Thoracic aorta (tissue), 2 donors: ENCODE results near the gene CT45A3. TPM values are rescaled to one million over a fixed set of nuclear protein-coding genes. Genes with fewer than 3 reads are reported as not detected.
"Not testable (repeated sequence)": the region's sequence is repeated elsewhere in the genome, so short reads cannot be mapped to it uniquely, and the experiment has no call there.

Source experiments
- ATAC-seq: fragments of 150-250 bp; one replicate; pipeline ENCODE4 v1.8.0; 2017; ENCODE audit warnings: low read depth; ENCODE audit not compliant: insufficient number of reproducible peaks, low FRiP score
- DNase-seq: peaks from one replicate; pipeline ENCODE4 v3.0.0-alpha.2; 2020; ENCODE audit warnings: low spot score
- H3K27ac ChIP-seq, 2 donors: fragments of 200-600 bp; sonication (generic); 1 replicate in 1 of 2; 2 replicates in 1 of 2; pipeline ENCODE4 v1.5.1; 2016; ENCODE audit warnings: mild to moderate bottlenecking in 2 of 2, moderate library complexity in 2 of 2
- H3K27me3 ChIP-seq: fragments of 200-600 bp; sonication (generic); replicated peaks from 2 replicates; pipeline ENCODE4 v1.6.0; 2016; ENCODE audit warnings: mild to moderate bottlenecking; ENCODE audit not compliant: insufficient read depth
- H3K36me3 ChIP-seq: fragments of 200-600 bp; sonication (generic); one replicate; pipeline ENCODE4 v1.5.1; 2016
- H3K4me1 ChIP-seq, 2 donors: fragments of 200-600 bp; sonication (generic); 1 replicate in 1 of 2; 2 replicates in 1 of 2; pipeline versions ENCODE4 v1.5.1 to v1.6.0; 2016; ENCODE audit warnings: low read depth in 2 of 2, mild to moderate bottlenecking in 1 of 2; ENCODE audit not compliant: control insufficient read depth in 1 of 2
- H3K4me3 ChIP-seq: fragments of 200-600 bp; sonication (generic); 2 replicates; pipeline ENCODE4 v1.5.1; 2016; ENCODE audit warnings: mild to moderate bottlenecking
- H3K9me3 ChIP-seq: fragments of 200-600 bp; sonication (generic); 2 replicates; pipeline ENCODE4 v1.5.1; 2016
- total RNA-seq, 2 donors: library from RNA; depleted of rRNA; stranded (reverse); fragments of >200 nt; gene quantifications; one replicate each; pipeline versions ENCODE4 v1.1.0 to v1.2.3, GENCODE V29; 2016
- TF ChIP-seq, protein P1 (sequence below): fragments of 200-600 bp; sonication (generic); IDR thresholded peaks from one replicate; pipeline ENCODE4 v1.5.1; 2019; ENCODE audit warnings: antibody characterized with exemption

Gene CT45A3
- total RNA-seq, 2 donors from 2014 or later = not detected

DNA sequence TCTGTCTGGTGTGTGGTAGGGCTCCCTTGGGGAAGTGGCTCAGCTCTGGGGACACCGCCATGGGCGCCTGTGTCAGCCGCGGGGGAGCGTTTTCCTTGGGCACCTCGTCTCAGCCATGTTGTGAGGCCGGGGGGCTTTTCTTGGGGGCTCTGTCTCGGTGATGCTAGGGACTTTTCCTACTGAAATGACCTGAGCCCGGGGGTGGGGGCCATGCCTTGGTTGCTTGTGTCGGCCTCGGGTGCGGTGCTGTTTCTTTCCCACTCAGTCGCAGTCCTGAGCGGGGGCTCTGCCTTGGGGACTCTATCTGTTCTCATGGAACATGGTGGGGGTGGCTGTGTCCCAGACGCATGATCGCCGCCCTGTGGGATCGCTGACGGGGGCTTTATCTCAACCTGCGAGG, 54.2 kb downstream of the CT45A3 start:
- Histone ChIP-seq H3K4me3 (no peak overlapping the region), H3K36me3 (no peaks in the 10 kb centered on the region), H3K27me3 (no peaks in the 10 kb centered on the region), H3K27ac (no peak overlapping the region), H3K4me1 (no peaks in the 10 kb centered on the region), H3K9me3 (no peaks in the 10 kb centered on the region)
- no peak for DNase-seq
- TF ChIP-seq, protein P1, sequence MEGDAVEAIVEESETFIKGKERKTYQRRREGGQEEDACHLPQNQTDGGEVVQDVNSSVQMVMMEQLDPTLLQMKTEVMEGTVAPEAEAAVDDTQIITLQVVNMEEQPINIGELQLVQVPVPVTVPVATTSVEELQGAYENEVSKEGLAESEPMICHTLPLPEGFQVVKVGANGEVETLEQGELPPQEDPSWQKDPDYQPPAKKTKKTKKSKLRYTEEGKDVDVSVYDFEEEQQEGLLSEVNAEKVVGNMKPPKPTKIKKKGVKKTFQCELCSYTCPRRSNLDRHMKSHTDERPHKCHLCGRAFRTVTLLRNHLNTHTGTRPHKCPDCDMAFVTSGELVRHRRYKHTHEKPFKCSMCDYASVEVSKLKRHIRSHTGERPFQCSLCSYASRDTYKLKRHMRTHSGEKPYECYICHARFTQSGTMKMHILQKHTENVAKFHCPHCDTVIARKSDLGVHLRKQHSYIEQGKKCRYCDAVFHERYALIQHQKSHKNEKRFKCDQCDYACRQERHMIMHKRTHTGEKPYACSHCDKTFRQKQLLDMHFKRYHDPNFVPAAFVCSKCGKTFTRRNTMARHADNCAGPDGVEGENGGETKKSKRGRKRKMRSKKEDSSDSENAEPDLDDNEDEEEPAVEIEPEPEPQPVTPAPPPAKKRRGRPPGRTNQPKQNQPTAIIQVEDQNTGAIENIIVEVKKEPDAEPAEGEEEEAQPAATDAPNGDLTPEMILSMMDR = no peak
- no peak for ATAC-seq

DNA sequence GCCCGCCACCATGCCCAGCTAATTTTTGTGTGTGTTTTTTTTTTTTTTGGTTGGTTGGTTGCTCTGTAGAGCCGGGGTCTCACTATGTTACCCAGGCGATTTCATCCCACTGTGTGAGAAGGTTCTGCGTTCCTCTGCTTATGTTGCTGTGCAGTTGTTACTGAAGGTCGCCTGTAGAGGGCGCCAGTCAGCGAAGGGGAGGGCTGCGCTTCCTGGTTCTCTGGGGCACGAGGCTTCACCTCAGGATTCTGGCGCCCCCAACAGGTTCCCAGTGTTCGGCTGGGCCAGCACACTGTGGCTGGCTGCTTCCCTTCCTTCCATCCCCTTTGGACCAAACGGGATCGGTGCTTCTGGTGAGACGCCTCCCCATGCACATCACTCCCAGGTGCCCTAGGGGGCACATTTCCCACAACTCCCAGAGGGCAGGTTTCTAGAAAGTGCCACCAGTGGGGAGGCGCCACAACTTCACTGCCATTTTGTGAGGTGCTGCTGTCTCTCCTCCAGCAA, 54.8 kb downstream of the CT45A3 start, which contains the start of gene CT45A1:
Gene CT45A1 (plus strand): TSS at position 457 of the 507 bp plus-strand sequence. CDS start 5,302 bp downstream, outside the sequence.
- H3K27me3 ChIP-seq, H3K4me1 ChIP-seq, H3K4me3 ChIP-seq, H3K36me3 ChIP-seq, ATAC-seq, H3K27ac ChIP-seq, H3K9me3 ChIP-seq, DNase-seq: not testable (repeated sequence)

Other genes with a start within 250 kb of the CT45A3 start
- gene INTS6L, start 247.5 kb downstream of the CT45A3 start, total RNA-seq = 10 to 100 TPM in 1 of 2 donors, 1 to 10 TPM in 1; 9.3 to 23.0 TPM
- not detected for gene CT45A1, start 54.6 kb downstream of the CT45A3 start, total RNA-seq
- gene CT45A5, start 17.3 kb upstream of the CT45A3 start, total RNA-seq = not detected
- gene CT45A6, start 34.6 kb upstream of the CT45A3 start, total RNA-seq = not detected
- not detected for gene CT45A2, start 51.8 kb upstream of the CT45A3 start, total RNA-seq
- gene CT45A7, start 69.1 kb upstream of the CT45A3 start, total RNA-seq = not detected
- gene CT45A8, start 86.3 kb upstream of the CT45A3 start, total RNA-seq = not detected
- gene CT45A9, start 103.6 kb upstream of the CT45A3 start, total RNA-seq = not detected
- gene CT45A10, start 125.3 kb upstream of the CT45A3 start, total RNA-seq = not detected
- gene SAGE1, start 125.5 kb upstream of the CT45A3 start, total RNA-seq = not detected
- 10 to 100 TPM; 26.3 to 30.3 TPM for gene MMGT1, start 205.8 kb upstream of the CT45A3 start, total RNA-seq
- 10 to 100 TPM; 13.9 to 14.9 TPM for gene SLC9A6, start 217.2 kb upstream of the CT45A3 start, total RNA-seq